ENCODE measurements around the gene ABCC4. TPM values are rescaled to one million over a fixed set of nuclear protein-coding genes. Genes with fewer than 3 reads are reported as not detected.

Gene ABCC4
- polyA plus RNA-seq, 1 experiment = 140 TPM

- no peaks in the 10 kb centered on the region for H3K27me3 ChIP-seq (ENCODE audit: control insufficient read depth, insufficient read depth, low read length)
- H3K9me3 ChIP-seq (ENCODE audit: control insufficient read depth, insufficient read depth, low read length) = peaks cover 4% of the 10 kb centered on the region
- ChIA-PET POLR2A (interaction anchor here (0.7 kb wide), 1 partner anchor 9 kb away, joined by 5 read pairs; no protein-coding TSS in a partner anchor), CTCF (interaction anchor here (0.9 to 1.5 kb wide), 3 partner anchors 9 to 280 kb away, joined by 3 to 14 read pairs (median 4); no protein-coding TSS in a partner anchor)
- DNase-seq (ENCODE audit: low read depth, low spot score) = no peak
- no peak for TF ChIP-seq CTCF (IDR thresholded peaks at IDR 0.05; ENCODE audit: low read depth, low read length)
- peak overlapping the region; percentile 55 for H3K27ac ChIP-seq (ENCODE audit: low read depth, low read length)
- no peak overlapping the region for H3K4me3 ChIP-seq (ENCODE audit: low read depth, low read length)
Measured at GRCh38 chr13:95100525-95101433, 200.5 kb downstream of the ABCC4 start.

GRCh38 chr13:95099541-95099940 is 201.7 kb downstream of the ABCC4 start:
- no peak for DNase-seq (ENCODE audit: low read depth, low spot score)
- Histone ChIP-seq H3K27me3 (ENCODE audit: control insufficient read depth, insufficient read depth, low read length) (no peaks in the 10 kb centered on the region), H3K4me3 (ENCODE audit: low read depth, low read length) (no peak overlapping the region), H3K27ac (ENCODE audit: low read depth, low read length) (no peak overlapping the region), H3K9me3 (ENCODE audit: control insufficient read depth, insufficient read depth, low read length) (peaks cover 4% of the 10 kb centered on the region)
- no peak for TF ChIP-seq CTCF (IDR thresholded peaks at IDR 0.05; ENCODE audit: low read depth, low read length)
- ChIA-PET POLR2A (no interaction called here), CTCF (interaction anchor here (0.9 kb wide), 1 partner anchor 38 kb away, joined by 4 read pairs; no protein-coding TSS in a partner anchor)

- no peak for DNase-seq (ENCODE audit: low read depth, low spot score)
- POLR2A ChIA-PET = no interaction called here
- H3K27ac ChIP-seq (ENCODE audit: low read depth, low read length) = no peak overlapping the region
- TF ChIP-seq CTCF (IDR thresholded peaks at IDR 0.05; ENCODE audit: low read depth, low read length) = no peak
- CTCF ChIA-PET = interaction anchor here (1.1 kb wide), 1 partner anchor 306 kb away, joined by 3 read pairs; no protein-coding TSS in a partner anchor
- no peak overlapping the region for H3K4me3 ChIP-seq (ENCODE audit: low read depth, low read length)
- H3K27me3 ChIP-seq (ENCODE audit: control insufficient read depth, insufficient read depth, low read length) = no peaks in the 10 kb centered on the region
- peaks cover 4% of the 10 kb centered on the region for H3K9me3 ChIP-seq (ENCODE audit: control insufficient read depth, insufficient read depth, low read length)
Measured at GRCh38 chr13:95098916-95099315, 202.3 kb downstream of the ABCC4 start.

- Histone ChIP-seq H3K9me3 (ENCODE audit: control insufficient read depth, insufficient read depth, low read length) (no peaks in the 10 kb centered on the region), H3K27ac (ENCODE audit: low read depth, low read length) (no peak overlapping the region), H3K4me3 (ENCODE audit: low read depth, low read length) (no peak overlapping the region), H3K27me3 (ENCODE audit: control insufficient read depth, insufficient read depth, low read length) (no peaks in the 10 kb centered on the region)
- TF ChIP-seq CTCF (IDR thresholded peaks at IDR 0.05; ENCODE audit: low read depth, low read length) = no peak
- DNase-seq (ENCODE audit: low read depth, low spot score) = no peak
- POLR2A ChIA-PET = interaction anchor here (0.6 kb wide), 1 partner anchor 9 kb away, joined by 5 read pairs; no protein-coding TSS in a partner anchor
- CTCF ChIA-PET = interaction anchor here (0.6 to 1.5 kb wide), 2 partner anchors 10 to 11 kb away, joined by 3 to 14 read pairs; no protein-coding TSS in a partner anchor
Measured at GRCh38 chr13:95091755-95092154, 209.5 kb downstream of the ABCC4 start.

Data from AG04450 (cell line).